Measurements from ENCODE around the gene DNAJC18. TPM values are rescaled to one million over a fixed set of nuclear protein-coding genes. Genes with fewer than 3 reads are reported as not detected.

Gene DNAJC18
- total and polyA plus RNA-seq, 2 donors (not counting 1 experiment from before 2014, with no cell fraction given): 2.0 to 13.6 TPM

DNA sequence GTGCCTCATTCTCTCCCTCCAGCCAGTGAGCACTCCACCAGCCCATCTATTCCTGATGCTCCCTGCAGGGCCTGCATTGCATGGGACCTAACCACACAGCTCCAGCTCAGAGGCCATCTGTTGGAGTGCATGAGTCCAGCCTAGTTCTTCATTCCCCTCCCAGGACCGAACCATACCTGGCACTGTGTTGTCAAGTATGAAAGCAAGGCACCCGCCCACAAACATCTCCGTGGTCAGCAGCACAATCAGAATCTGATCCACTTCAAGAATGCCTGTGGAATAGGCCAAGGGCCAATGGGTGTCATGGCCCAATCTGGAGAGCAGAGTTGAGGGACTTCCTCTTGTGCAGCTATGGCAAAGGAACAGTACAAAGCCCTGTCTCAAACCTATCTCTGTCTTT, 62.1 kb downstream of the DNAJC18 start:
- H3K27me3 Mint-ChIP-seq: no peaks in the 10 kb centered on the region
- ATAC-seq (ENCODE audit: low read depth): no peak
- no peak overlapping the region for H2AFZ ChIP-seq (ENCODE audit: insufficient read depth, low read depth, low read length, poor library complexity, severe bottlenecking)
- DNase-seq: no peak
- no peaks in the 10 kb centered on the region for H3K9me3 Mint-ChIP-seq (ENCODE audit: insufficient read depth)
- H3K4me3 Mint-ChIP-seq: no peak overlapping the region
- ChIA-PET POLR2A (no interaction called here), CTCF (interaction anchor here (1.1 to 2.0 kb wide), 4 partner anchors 8 to 126 kb away, joined by 3 to 7 read pairs (median 4); no protein-coding TSS in a partner anchor)
- H3K27me3 ChIP-seq (replicated peaks in 1 of 4; ENCODE audit: control extremely low read depth in 1 of 4, control insufficient read depth in 3 of 4, insufficient read depth in 4 of 4, low read length in 3 of 4): no peaks in the 10 kb centered on the region
- H3K27ac ChIP-seq (ENCODE audit: low read length in 2 of 2): no peak overlapping the region
- no peak overlapping the region for H3K9ac ChIP-seq (ENCODE audit: low read length)
- intact Hi-C loops (cut with micrococcal nuclease): no loop called here
- no peak overlapping the region for H3K27ac Mint-ChIP-seq
- WGBS (ENCODE audit: insufficient coverage): 96% methylated on average over 3 of the region's 3 CpGs
- H4K20me1 ChIP-seq (ENCODE audit: control insufficient read depth, insufficient read depth, low read length, poor library complexity, severe bottlenecking): no peaks in the 10 kb centered on the region
- TF ChIP-seq EZH2 (IDR thresholded peaks at IDR 0.05; ENCODE audit: borderline replicate concordance, insufficient read depth, low read depth, low read length, poor library complexity, severe bottlenecking): no peak
- TF ChIP-seq, protein P1, sequence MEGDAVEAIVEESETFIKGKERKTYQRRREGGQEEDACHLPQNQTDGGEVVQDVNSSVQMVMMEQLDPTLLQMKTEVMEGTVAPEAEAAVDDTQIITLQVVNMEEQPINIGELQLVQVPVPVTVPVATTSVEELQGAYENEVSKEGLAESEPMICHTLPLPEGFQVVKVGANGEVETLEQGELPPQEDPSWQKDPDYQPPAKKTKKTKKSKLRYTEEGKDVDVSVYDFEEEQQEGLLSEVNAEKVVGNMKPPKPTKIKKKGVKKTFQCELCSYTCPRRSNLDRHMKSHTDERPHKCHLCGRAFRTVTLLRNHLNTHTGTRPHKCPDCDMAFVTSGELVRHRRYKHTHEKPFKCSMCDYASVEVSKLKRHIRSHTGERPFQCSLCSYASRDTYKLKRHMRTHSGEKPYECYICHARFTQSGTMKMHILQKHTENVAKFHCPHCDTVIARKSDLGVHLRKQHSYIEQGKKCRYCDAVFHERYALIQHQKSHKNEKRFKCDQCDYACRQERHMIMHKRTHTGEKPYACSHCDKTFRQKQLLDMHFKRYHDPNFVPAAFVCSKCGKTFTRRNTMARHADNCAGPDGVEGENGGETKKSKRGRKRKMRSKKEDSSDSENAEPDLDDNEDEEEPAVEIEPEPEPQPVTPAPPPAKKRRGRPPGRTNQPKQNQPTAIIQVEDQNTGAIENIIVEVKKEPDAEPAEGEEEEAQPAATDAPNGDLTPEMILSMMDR (IDR thresholded peaks at IDR 0.05): no peak
- no peak overlapping the region for H3K4me3 ChIP-seq (ENCODE audit: control extremely low read depth in 1 of 5, extremely low read depth in 1 of 5, insufficient read depth in 1 of 5, low read depth in 2 of 5, low read length in 4 of 5)
- no peak overlapping the region for H3K4me2 ChIP-seq (replicated peaks; ENCODE audit: low read depth, low read length, poor library complexity, severe bottlenecking)
- peaks cover 5 to 8% of the 10 kb centered on the region in 2 donors for H3K4me1 ChIP-seq (ENCODE audit: control insufficient read depth in 2 of 2, insufficient read depth in 2 of 2, low read length in 2 of 2)
- H3K36me3 ChIP-seq (replicated peaks in 1 of 2; ENCODE audit: control extremely low read depth in 1 of 2, control insufficient read depth in 1 of 2, extremely low read depth in 1 of 2, insufficient read depth in 2 of 2, low read length in 1 of 2): peaks cover 0 to 15% of the 10 kb centered on the region in 2 experiments
- peaks cover 28% of the 10 kb centered on the region for H3K79me2 ChIP-seq (ENCODE audit: control insufficient read depth, insufficient read depth, low read length)
- peaks cover 9% of the 10 kb centered on the region for H3K4me1 Mint-ChIP-seq
- H3K9me3 ChIP-seq (ENCODE audit: control extremely low read depth in 1 of 3, control insufficient read depth in 2 of 3, insufficient read depth in 1 of 3, low read length in 2 of 3): no peaks in the 10 kb centered on the region

DNA sequence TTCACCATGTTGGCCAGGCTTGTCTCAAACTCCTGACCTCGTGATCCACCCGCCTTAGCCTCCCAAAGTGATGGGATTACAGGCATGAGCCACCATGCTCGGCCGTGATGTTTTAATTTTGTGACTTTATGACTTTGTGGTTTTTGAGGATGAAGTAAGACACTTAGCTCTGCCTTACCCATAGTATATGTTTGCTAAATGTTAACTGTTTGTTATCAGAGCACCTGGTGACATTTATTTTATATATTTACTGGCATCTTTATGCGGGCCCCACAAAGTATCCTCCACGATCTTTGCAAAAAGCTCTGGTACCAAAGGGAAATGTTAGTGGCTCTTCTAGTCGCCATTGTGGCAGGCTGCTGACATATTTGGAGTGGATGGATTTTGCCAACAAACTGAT, 63.0 kb downstream of the DNAJC18 start:
- Histone ChIP-seq H3K9me3 (ENCODE audit: control extremely low read depth in 1 of 3, control insufficient read depth in 2 of 3, insufficient read depth in 1 of 3, low read length in 2 of 3) (no peaks in the 10 kb centered on the region), H3K4me3 (ENCODE audit: control extremely low read depth in 1 of 5, extremely low read depth in 1 of 5, insufficient read depth in 1 of 5, low read depth in 2 of 5, low read length in 4 of 5) (no peak overlapping the region), H3K4me1 (ENCODE audit: control insufficient read depth in 2 of 2, insufficient read depth in 2 of 2, low read length in 2 of 2) (no peaks in the 10 kb centered on the region), H3K27ac (ENCODE audit: low read length in 2 of 2) (no peak overlapping the region), H3K36me3 (replicated peaks in 1 of 2; ENCODE audit: control extremely low read depth in 1 of 2, control insufficient read depth in 1 of 2, extremely low read depth in 1 of 2, insufficient read depth in 2 of 2, low read length in 1 of 2) (peaks cover 2 to 23% of the 10 kb centered on the region in 2 experiments), H3K4me2 (replicated peaks; ENCODE audit: low read depth, low read length, poor library complexity, severe bottlenecking) (no peak overlapping the region), H2AFZ (ENCODE audit: insufficient read depth, low read depth, low read length, poor library complexity, severe bottlenecking) (no peak overlapping the region), H3K79me2 (ENCODE audit: control insufficient read depth, insufficient read depth, low read length) (peaks cover 28% of the 10 kb centered on the region), H3K27me3 (replicated peaks in 1 of 4; ENCODE audit: control extremely low read depth in 1 of 4, control insufficient read depth in 3 of 4, insufficient read depth in 4 of 4, low read length in 3 of 4) (no peaks in the 10 kb centered on the region), H3K9ac (ENCODE audit: low read length) (no peak overlapping the region), H4K20me1 (ENCODE audit: control insufficient read depth, insufficient read depth, low read length, poor library complexity, severe bottlenecking) (no peaks in the 10 kb centered on the region)
- no peak overlapping the region for H3K27ac Mint-ChIP-seq
- CTCF ChIA-PET: interaction anchor here (1.9 to 2.9 kb wide), 3 partner anchors 11 to 125 kb away, joined by 5 to 12 read pairs (median 7); partner anchors contain the start of gene MZB1
- WGBS (ENCODE audit: insufficient coverage): 100% methylated on average over 2 of the region's 7 CpGs
- POLR2A ChIA-PET: interaction anchor here (0.6 kb wide), 1 partner anchor 28 kb away, joined by 5 read pairs; the partner anchor contains the start of gene SPATA24
- intact Hi-C loops (cut with micrococcal nuclease): no loop called here
- peaks cover 4% of the 10 kb centered on the region for H3K4me1 Mint-ChIP-seq
- TF ChIP-seq, protein P1 (IDR thresholded peaks at IDR 0.05): no peak
- no peak for TF ChIP-seq EZH2 (IDR thresholded peaks at IDR 0.05; ENCODE audit: borderline replicate concordance, insufficient read depth, low read depth, low read length, poor library complexity, severe bottlenecking)
- no peaks in the 10 kb centered on the region for H3K9me3 Mint-ChIP-seq (ENCODE audit: insufficient read depth)
- no peak for ATAC-seq (ENCODE audit: low read depth)
- no peak overlapping the region for H3K4me3 Mint-ChIP-seq
- DNase-seq: no peak
- H3K27me3 Mint-ChIP-seq: no peaks in the 10 kb centered on the region

Measured in B cell (primary cell).